Measurements from ENCODE around the gene IRAK2.

GRCh38 chr3:10253731-10254130 lies 89.0 kb downstream of the IRAK2 start:
- TF ChIP-seq CTCF (IDR thresholded peaks at IDR 0.05) (no peak), POLR2A (IDR thresholded peaks at IDR 0.05) (no peak)
